Activated T-helper 1 cell treated with anti-CD3 and anti-CD28 coated beads, Interleukin-12 subunit alpha, Interleukin-12 subunit beta, Interleukin-2, Interleukin-4 antibody, amounts not matched to agents 30 ng/mL and 10 ng/mL and 1 ng/mL, durations not matched to agents 14 hours and 24 hours and 36 hours (primary cell): Measurements from ENCODE around the gene KANSL1L. TPM values are rescaled to one million over a fixed set of nuclear protein-coding genes. Genes with fewer than 3 reads are reported as not detected.

Experiments
- DNase-seq: peaks from one replicate; pipeline ENCODE4 v3.0.0; 2021; ENCODE audit warnings: low spot score
- H3K27ac Mint-ChIP-seq: one replicate; pipeline ENCODE4 v1.8.0; 2021; ENCODE audit warnings: mild to moderate bottlenecking, mixed read lengths
- H3K27me3 Mint-ChIP-seq: one replicate; pipeline ENCODE4 v1.8.0; 2022; ENCODE audit warnings: mild to moderate bottlenecking, moderate library complexity, mixed read lengths; ENCODE audit not compliant: insufficient read depth
- H3K36me3 Mint-ChIP-seq: one replicate; pipeline ENCODE4 v1.8.0; 2021; ENCODE audit warnings: low read depth, mixed read lengths
- H3K4me1 Mint-ChIP-seq: one replicate; pipeline ENCODE4 v1.8.0; 2021; ENCODE audit warnings: low read depth, mixed read lengths
- H3K4me3 Mint-ChIP-seq: one replicate; pipeline ENCODE4 v1.8.0; 2021; ENCODE audit warnings: mild to moderate bottlenecking, moderate library complexity, mixed read lengths
- H3K9me3 Mint-ChIP-seq: one replicate; pipeline ENCODE4 v1.8.0; 2021; ENCODE audit warnings: mixed read lengths
- intact Hi-C: fragments of 100-400 bp; cut with micrococcal nuclease; formaldehyde crosslinking; loops from one replicate; pipeline ENCODE4 v1.15.1; 2024
- total RNA-seq: library from RNA; stranded (reverse); gene quantifications from 2 replicates; pipeline ENCODE4 v1.2.3, GENCODE V29; 2022

Gene KANSL1L
- total RNA-seq, 1 donor from 2014 or later = 3.6 TPM

GRCh38 chr2:210112871-210113270 is 58.3 kb downstream of the KANSL1L start:
- DNase-seq = no peak
- intact Hi-C loops = no loop called here
- H3K36me3 Mint-ChIP-seq = peaks cover 8% of the 10 kb centered on the region

GRCh38 chr2:210099940-210100339 is 71.3 kb downstream of the KANSL1L start:
- no peaks in the 10 kb centered on the region for H3K36me3 Mint-ChIP-seq
- H3K4me3 Mint-ChIP-seq = no peak overlapping the region
- intact Hi-C loops = no loop called here
- H3K9me3 Mint-ChIP-seq = no peaks in the 10 kb centered on the region
- no peak overlapping the region for H3K27ac Mint-ChIP-seq
- DNase-seq = no peak
- H3K27me3 Mint-ChIP-seq = no peaks in the 10 kb centered on the region
- no peaks in the 10 kb centered on the region for H3K4me1 Mint-ChIP-seq

More at GRCh38 chr2:210112871-210113270, 58.3 kb downstream of the KANSL1L start:
- no peak overlapping the region for H3K27ac Mint-ChIP-seq
- no peaks in the 10 kb centered on the region for H3K4me1 Mint-ChIP-seq
- H3K9me3 Mint-ChIP-seq = peaks cover 39% of the 10 kb centered on the region
- no peaks in the 10 kb centered on the region for H3K27me3 Mint-ChIP-seq
- H3K4me3 Mint-ChIP-seq = no peak overlapping the region

- Mint-ChIP-seq H3K27me3 (no peaks in the 10 kb centered on the region), H3K36me3 (peaks cover 1% of the 10 kb centered on the region), H3K4me1 (no peaks in the 10 kb centered on the region), H3K9me3 (no peaks in the 10 kb centered on the region), H3K4me3 (no peak overlapping the region), H3K27ac (no peak overlapping the region)
- intact Hi-C loops = no loop called here
- DNase-seq = no peak
Observed at GRCh38 chr2:210094787-210095186, 76.4 kb downstream of the KANSL1L start.

DNA sequence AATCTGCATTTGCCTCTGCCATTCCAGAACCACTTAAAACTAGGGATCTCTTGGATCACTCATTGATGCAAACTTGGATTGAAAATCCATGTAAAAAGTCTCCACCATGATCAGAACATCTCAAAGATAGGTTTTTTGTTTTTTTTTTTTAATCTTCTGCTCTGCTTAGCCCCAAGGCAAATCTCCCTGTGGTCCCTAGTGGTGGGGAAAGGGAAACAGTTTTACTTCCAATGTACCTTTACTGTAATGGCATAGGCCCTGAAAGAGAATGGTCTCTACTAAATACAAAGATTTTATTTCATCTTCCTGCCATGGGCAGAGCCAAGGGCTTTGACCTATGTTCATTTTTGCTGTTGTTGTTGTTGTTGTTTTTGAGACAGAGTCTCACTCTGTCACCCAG is 78.4 kb downstream of the KANSL1L start:
- intact Hi-C loops = no loop called here
- no peak for DNase-seq
- no peaks in the 10 kb centered on the region for H3K4me1 Mint-ChIP-seq
- no peak overlapping the region for H3K4me3 Mint-ChIP-seq
- H3K9me3 Mint-ChIP-seq = no peaks in the 10 kb centered on the region
- no peaks in the 10 kb centered on the region for H3K27me3 Mint-ChIP-seq
- peaks cover 1% of the 10 kb centered on the region for H3K36me3 Mint-ChIP-seq
- H3K27ac Mint-ChIP-seq = no peak overlapping the region

DNA sequence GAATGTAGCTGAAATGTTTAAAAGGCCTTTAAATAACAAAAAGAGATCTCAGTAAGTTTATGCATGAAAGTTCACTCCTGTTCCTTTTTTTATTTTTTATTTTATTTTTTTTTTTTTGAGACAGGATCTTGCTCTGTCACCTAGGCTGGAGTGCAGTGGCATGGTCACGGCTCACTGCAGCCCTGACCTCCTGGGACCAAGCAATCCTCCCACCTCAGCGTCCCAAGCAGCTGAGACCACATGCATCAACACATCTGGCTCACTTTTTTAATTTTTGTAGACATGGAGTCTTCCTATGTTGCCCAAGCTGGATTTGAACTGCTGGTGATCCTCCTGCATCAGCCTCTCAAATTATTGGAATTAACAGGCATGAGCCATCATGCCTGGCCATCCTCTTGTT is 84.3 kb downstream of the KANSL1L start:
- no peak for DNase-seq
- no peaks in the 10 kb centered on the region for H3K27me3 Mint-ChIP-seq
- H3K27ac Mint-ChIP-seq = no peak overlapping the region
- H3K4me1 Mint-ChIP-seq = no peaks in the 10 kb centered on the region
- intact Hi-C loops = no loop called here
- H3K36me3 Mint-ChIP-seq = no peaks in the 10 kb centered on the region
- no peak overlapping the region for H3K4me3 Mint-ChIP-seq
- H3K9me3 Mint-ChIP-seq = no peaks in the 10 kb centered on the region

DNA sequence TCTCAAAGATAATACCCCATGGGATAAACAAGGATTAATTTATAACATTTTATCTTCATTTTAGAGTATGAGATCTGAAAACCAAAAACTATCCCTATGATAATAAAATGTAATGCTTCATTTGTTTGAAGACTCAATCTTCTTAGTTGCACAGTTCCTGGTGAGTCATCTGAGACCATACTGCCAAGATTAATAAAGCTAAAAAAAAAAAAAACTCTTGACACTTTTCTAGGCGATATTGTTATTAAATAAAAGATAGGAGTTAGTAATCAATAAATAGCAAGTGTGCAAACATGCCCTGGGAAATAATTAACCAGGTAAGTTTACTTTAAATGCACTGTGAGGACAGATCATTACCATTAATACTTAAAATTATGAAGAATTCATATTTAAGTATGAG is 84.9 kb downstream of the KANSL1L start:
- DNase-seq = no peak
- no peaks in the 10 kb centered on the region for H3K4me1 Mint-ChIP-seq
- intact Hi-C loops = no loop called here
- H3K36me3 Mint-ChIP-seq = no peaks in the 10 kb centered on the region
- no peak overlapping the region for H3K4me3 Mint-ChIP-seq
- no peaks in the 10 kb centered on the region for H3K9me3 Mint-ChIP-seq
- H3K27me3 Mint-ChIP-seq = no peaks in the 10 kb centered on the region
- no peak overlapping the region for H3K27ac Mint-ChIP-seq

- intact Hi-C loops = loop anchor here (1.0 to 5.0 kb wide), 2 partner anchors 96 to 122 kb away; no protein-coding TSS in a partner anchor
- Mint-ChIP-seq H3K27ac (no peak overlapping the region), H3K9me3 (no peaks in the 10 kb centered on the region), H3K36me3 (no peaks in the 10 kb centered on the region), H3K4me3 (no peak overlapping the region), H3K4me1 (no peaks in the 10 kb centered on the region), H3K27me3 (peaks cover 2% of the 10 kb centered on the region)
- DNase-seq = no peak
Observed at GRCh38 chr2:210072922-210073509, 98.2 kb downstream of the KANSL1L start.

GRCh38 chr2:210072493-210072892 is 98.7 kb downstream of the KANSL1L start:
- Mint-ChIP-seq H3K36me3 (no peaks in the 10 kb centered on the region), H3K27ac (no peak overlapping the region)

DNA sequence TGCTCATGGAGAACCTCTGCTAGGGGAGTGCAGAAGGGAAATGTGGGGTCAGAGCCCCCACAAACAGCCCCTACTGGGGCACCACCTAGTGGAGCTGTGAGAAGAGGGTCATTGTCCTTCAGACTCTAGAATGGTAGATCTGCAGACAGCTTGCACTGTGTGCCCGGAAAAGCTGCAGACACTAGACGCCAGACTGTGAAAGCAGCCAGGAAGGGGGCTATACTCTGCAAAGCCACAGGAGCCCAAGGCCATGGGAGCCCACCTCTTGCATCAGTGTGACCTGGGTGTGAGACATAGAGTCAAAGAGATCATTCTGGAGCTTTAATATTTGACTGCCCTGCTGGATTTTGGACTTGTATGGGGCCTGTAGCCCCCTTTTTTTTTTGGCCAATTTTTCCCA is 107.9 kb downstream of the KANSL1L start:
- DNase-seq = no peak
- Mint-ChIP-seq H3K27ac (no peak overlapping the region), H3K27me3 (no peaks in the 10 kb centered on the region), H3K4me3 (no peak overlapping the region), H3K36me3 (no peaks in the 10 kb centered on the region), H3K9me3 (no peaks in the 10 kb centered on the region), H3K4me1 (no peaks in the 10 kb centered on the region)
- intact Hi-C loops = no loop called here

More at GRCh38 chr2:210072493-210072892, 98.7 kb downstream of the KANSL1L start:
- Mint-ChIP-seq H3K4me3 (no peak overlapping the region), H3K27me3 (peaks cover 2% of the 10 kb centered on the region), H3K4me1 (no peaks in the 10 kb centered on the region), H3K9me3 (no peaks in the 10 kb centered on the region)
- intact Hi-C loops = loop anchor here (5.0 kb wide), 1 partner anchor 95 kb away; no protein-coding TSS in a partner anchor
- DNase-seq = no peak

DNA sequence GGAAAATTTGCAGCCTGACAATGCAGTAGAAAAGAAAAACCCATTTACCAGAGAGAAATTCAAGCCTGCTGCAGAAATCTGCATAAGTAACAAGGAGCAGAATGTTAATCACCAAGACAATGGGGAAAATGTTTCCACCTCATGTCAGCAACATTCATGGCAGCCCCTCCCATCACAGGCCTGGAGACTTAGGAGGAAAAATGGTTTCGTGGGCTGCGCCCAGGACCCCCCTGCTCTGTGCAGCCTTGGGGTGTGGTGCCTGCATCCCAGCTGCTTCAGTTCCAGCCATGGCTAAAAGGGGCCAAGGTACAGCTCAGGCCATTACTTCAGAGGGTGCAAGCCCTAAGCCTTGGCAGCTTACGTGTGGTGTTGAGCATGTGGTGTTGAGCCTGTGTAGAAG is 115.4 kb downstream of the KANSL1L start:
- H3K27me3 Mint-ChIP-seq = no peaks in the 10 kb centered on the region
- no peak overlapping the region for H3K27ac Mint-ChIP-seq
- H3K36me3 Mint-ChIP-seq = no peaks in the 10 kb centered on the region
- H3K4me1 Mint-ChIP-seq = no peaks in the 10 kb centered on the region
- H3K4me3 Mint-ChIP-seq = no peak overlapping the region
- DNase-seq = no peak
- H3K9me3 Mint-ChIP-seq = peaks cover 10% of the 10 kb centered on the region
- intact Hi-C loops = no loop called here

- intact Hi-C loops = no loop called here
- no peaks in the 10 kb centered on the region for H3K36me3 Mint-ChIP-seq
- H3K9me3 Mint-ChIP-seq = peaks cover 10% of the 10 kb centered on the region
- no peak for DNase-seq
- no peaks in the 10 kb centered on the region for H3K4me1 Mint-ChIP-seq
- H3K27ac Mint-ChIP-seq = no peak overlapping the region
- no peaks in the 10 kb centered on the region for H3K27me3 Mint-ChIP-seq
- H3K4me3 Mint-ChIP-seq = no peak overlapping the region
Observed at GRCh38 chr2:210054696-210055095, 116.5 kb downstream of the KANSL1L start.

- intact Hi-C loops = no loop called here
Observed at GRCh38 chr2:210050885-210051284, 120.3 kb downstream of the KANSL1L start.

DNA sequence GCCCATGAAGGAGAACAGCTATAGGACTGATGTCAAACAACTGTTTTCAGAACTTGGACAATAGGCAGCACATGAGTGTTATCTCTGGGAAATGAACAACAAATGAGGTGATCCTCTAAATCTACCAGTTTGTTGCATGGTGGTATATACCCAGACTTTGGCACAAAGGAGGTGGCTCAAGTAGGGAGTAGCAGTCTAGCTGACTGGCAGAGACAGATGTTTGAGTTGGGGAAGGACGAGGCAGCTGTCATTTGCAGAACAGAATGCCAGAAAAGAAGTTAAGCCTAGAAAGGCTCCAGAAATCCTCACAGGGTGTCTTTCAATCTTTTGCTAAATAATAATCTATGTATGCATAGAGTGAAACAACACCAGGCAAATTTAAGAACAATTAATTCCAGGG is 121.4 kb downstream of the KANSL1L start:
- Mint-ChIP-seq H3K36me3 (no peaks in the 10 kb centered on the region), H3K9me3 (peaks cover 4% of the 10 kb centered on the region), H3K27ac (no peak overlapping the region), H3K4me1 (no peaks in the 10 kb centered on the region), H3K4me3 (no peak overlapping the region), H3K27me3 (no peaks in the 10 kb centered on the region)
- intact Hi-C loops = no loop called here
- no peak for DNase-seq

More at GRCh38 chr2:210050885-210051284, 120.3 kb downstream of the KANSL1L start:
- Mint-ChIP-seq H3K36me3 (no peaks in the 10 kb centered on the region), H3K27ac (no peak overlapping the region), H3K4me1 (no peaks in the 10 kb centered on the region), H3K4me3 (no peak overlapping the region), H3K9me3 (peaks cover 10% of the 10 kb centered on the region), H3K27me3 (no peaks in the 10 kb centered on the region)
- DNase-seq = no peak
